ENCODE results near the gene MDH1.

MDH1 gene

DNA sequence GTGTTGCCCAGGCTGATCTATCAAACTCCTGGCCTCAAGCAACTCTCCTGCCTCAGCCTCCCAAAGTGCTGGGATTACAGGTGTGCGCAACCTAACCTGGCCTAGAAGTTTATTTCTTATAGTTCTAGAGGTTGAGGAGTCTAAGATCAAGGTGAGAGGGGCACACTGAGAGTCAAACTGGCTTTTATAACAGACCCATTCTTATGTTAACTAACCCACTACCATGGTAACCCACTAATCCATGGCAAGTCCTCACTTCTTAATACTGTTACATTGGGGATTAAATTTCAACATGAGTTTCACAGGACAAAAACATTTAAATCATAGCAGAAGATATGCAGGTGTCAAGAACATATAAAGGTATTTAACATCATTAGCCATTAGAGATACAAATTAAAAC is 50.6 kb downstream of the MDH1 start:
- no peak for DNase-seq

- DNase-seq: no peak
These were observed 54.2 kb downstream of the MDH1 start for GRCh38 chr2:63642946-63643345.

- no peak for DNase-seq
These were observed 54.7 kb downstream of the MDH1 start for GRCh38 chr2:63643486-63643885.

DNA sequence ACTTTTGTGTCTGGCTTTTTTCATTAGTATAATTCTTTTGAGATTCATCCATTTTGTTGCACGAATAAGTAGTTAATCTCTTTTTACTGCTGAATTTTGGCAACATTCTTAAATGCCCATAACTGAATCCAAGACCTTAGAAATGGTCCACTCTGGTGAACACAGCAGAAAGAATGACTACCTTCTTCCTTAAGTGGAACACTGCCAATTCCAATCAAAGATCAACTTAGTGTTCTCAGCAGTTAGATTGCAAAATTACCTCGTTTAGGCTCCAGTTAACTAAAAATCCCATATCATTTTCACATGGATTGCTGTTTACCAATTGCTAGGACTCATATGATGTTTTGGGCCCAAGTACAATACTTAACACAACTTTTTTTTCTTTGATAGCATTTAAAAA is 59.9 kb downstream of the MDH1 start:
- no peak for DNase-seq

DNA sequence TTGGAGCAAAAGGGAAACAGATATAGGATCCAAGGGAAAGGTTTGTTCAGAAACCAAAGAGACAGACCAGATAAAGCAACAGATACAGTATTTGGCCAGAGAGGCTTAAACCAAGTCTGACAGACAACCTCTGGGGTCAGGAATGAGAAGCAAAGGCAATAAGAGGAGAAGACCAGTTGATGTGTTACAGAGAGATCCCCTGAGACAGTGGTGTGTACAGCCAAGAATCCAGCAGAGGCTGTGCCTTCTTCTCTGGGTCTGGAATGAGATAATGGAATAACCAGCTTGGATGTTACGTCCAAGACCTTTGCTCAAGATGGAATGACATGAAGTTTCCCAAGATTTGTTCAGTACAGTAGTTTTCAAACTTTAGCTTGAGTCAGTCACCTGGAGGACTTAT is 61.1 kb downstream of the MDH1 start:
- DNase-seq: no peak

GRCh38 chr2:63650756-63651155 is 62.0 kb downstream of the MDH1 start:
- DNase-seq: no peak

- no peak for DNase-seq
These were observed 62.6 kb downstream of the MDH1 start for GRCh38 chr2:63651356-63651755.

- no peak for DNase-seq
These were observed 63.3 kb downstream of the MDH1 start for GRCh38 chr2:63651861-63652651.

DNA sequence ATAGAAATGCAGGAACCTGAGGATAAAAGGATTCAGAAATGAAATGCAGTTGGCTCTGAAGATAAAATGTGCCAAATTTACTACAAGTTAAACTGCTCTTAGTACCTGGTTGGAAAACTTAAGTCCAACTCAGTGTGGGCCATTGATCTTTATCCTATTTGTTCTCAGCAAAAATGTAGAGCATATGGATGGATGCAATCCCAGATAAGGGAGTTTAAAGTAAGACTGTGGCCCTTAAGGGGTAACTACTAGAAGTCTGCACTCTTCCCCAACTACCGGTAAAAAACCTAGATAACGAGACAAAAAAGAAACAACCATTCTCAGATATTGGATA is 63.9 kb downstream of the MDH1 start:
- DNase-seq: no peak

GRCh38 chr2:63654959-63655358 is 66.2 kb downstream of the MDH1 start:
- no peak for DNase-seq

All from T-helper 9 cell (primary cell).